ENCODE results near the gene SNED1. TPM values are rescaled to one million over a fixed set of nuclear protein-coding genes. Genes with fewer than 3 reads are reported as not detected.

The SNED1 gene
- total RNA-seq, 2 donors from 2014 or later = 0.66 to 4.5 TPM

GRCh38 chr2:240953426-240954410 lies 44.7 kb upstream of the SNED1 start:
- Histone ChIP-seq H3K36me3 (ENCODE audit: control insufficient read depth, insufficient read depth, low read length) (no peaks in the 10 kb centered on the region), H3K9me3 (ENCODE audit: control insufficient read depth, low read length) (no peaks in the 10 kb centered on the region), H3K27ac (ENCODE audit: low read depth, low read length) (no peak overlapping the region), H3K9ac (ENCODE audit: extremely low read depth, low read length, poor library complexity, severe bottlenecking) (no peak overlapping the region), H3K4me1 (ENCODE audit: control insufficient read depth, insufficient read depth, low read length) (no peaks in the 10 kb centered on the region), H3K27me3 (ENCODE audit: control insufficient read depth, insufficient read depth, low read length, poor library complexity, severe bottlenecking) (no peaks in the 10 kb centered on the region), H3K4me3 (ENCODE audit: low read length) (no peak overlapping the region)
- no peaks in the 10 kb centered on the region for H3K9me3 Mint-ChIP-seq
- peak; percentile 26 for DNase-seq
- H3K36me3 Mint-ChIP-seq (ENCODE audit: low read depth) = no peaks in the 10 kb centered on the region
- H3K27ac Mint-ChIP-seq = no peak overlapping the region
- H3K27me3 Mint-ChIP-seq (ENCODE audit: insufficient read depth) = no peaks in the 10 kb centered on the region
- peaks cover 6% of the 10 kb centered on the region for H3K4me1 Mint-ChIP-seq
- no peak overlapping the region for H3K4me3 Mint-ChIP-seq
- TF ChIP-seq CTCF (conservative IDR thresholded peaks at IDR 0.05) = no peak
- WGBS, 2 experiments (ENCODE audit: insufficient coverage in 1 of 2, insufficient read length in 1 of 2) = 86 to 94% methylated on average over 3 to 14 of the region's 14 CpGs

GRCh38 chr2:240954436-240955305 lies 43.7 kb upstream of the SNED1 start:
- Histone ChIP-seq H3K27ac (ENCODE audit: low read depth, low read length) (no peak overlapping the region), H3K4me3 (ENCODE audit: low read length) (no peak overlapping the region), H3K9me3 (ENCODE audit: control insufficient read depth, low read length) (no peaks in the 10 kb centered on the region), H3K9ac (ENCODE audit: extremely low read depth, low read length, poor library complexity, severe bottlenecking) (no peak overlapping the region), H3K4me1 (ENCODE audit: control insufficient read depth, insufficient read depth, low read length) (no peaks in the 10 kb centered on the region), H3K27me3 (ENCODE audit: control insufficient read depth, insufficient read depth, low read length, poor library complexity, severe bottlenecking) (no peaks in the 10 kb centered on the region), H3K36me3 (ENCODE audit: control insufficient read depth, insufficient read depth, low read length) (no peaks in the 10 kb centered on the region)
- WGBS, 2 experiments (ENCODE audit: insufficient coverage in 1 of 2, insufficient read length in 1 of 2) = 47 to 66% methylated on average over 9 to 15 of the region's 15 CpGs
- H3K9me3 Mint-ChIP-seq = no peaks in the 10 kb centered on the region
- no peaks in the 10 kb centered on the region for H3K36me3 Mint-ChIP-seq (ENCODE audit: low read depth)
- peak; percentile 40 for DNase-seq
- H3K4me3 Mint-ChIP-seq = no peak overlapping the region
- H3K4me1 Mint-ChIP-seq = peaks cover 3% of the 10 kb centered on the region
- TF ChIP-seq CTCF (conservative IDR thresholded peaks at IDR 0.05) = no peak
- no peak overlapping the region for H3K27ac Mint-ChIP-seq
- H3K27me3 Mint-ChIP-seq (ENCODE audit: insufficient read depth) = no peaks in the 10 kb centered on the region

- WGBS, 2 experiments (ENCODE audit: insufficient coverage in 1 of 2, insufficient read length in 1 of 2) = 88 to 92% methylated on average over 4 to 17 of the region's 17 CpGs
- TF ChIP-seq CTCF (conservative IDR thresholded peaks at IDR 0.05) = no peak
- Histone ChIP-seq H3K4me1 (ENCODE audit: control insufficient read depth, insufficient read depth, low read length) (no peaks in the 10 kb centered on the region), H3K4me3 (ENCODE audit: low read length) (no peak overlapping the region), H3K27ac (ENCODE audit: low read depth, low read length) (no peak overlapping the region), H3K27me3 (ENCODE audit: control insufficient read depth, insufficient read depth, low read length, poor library complexity, severe bottlenecking) (no peaks in the 10 kb centered on the region), H3K9ac (ENCODE audit: extremely low read depth, low read length, poor library complexity, severe bottlenecking) (no peak overlapping the region), H3K9me3 (ENCODE audit: control insufficient read depth, low read length) (no peaks in the 10 kb centered on the region), H3K36me3 (ENCODE audit: control insufficient read depth, insufficient read depth, low read length) (no peaks in the 10 kb centered on the region)
- DNase-seq = peak; percentile 31
- H3K27ac Mint-ChIP-seq = no peak overlapping the region
- no peaks in the 10 kb centered on the region for H3K27me3 Mint-ChIP-seq (ENCODE audit: insufficient read depth)
- no peaks in the 10 kb centered on the region for H3K36me3 Mint-ChIP-seq (ENCODE audit: low read depth)
- no peak overlapping the region for H3K4me3 Mint-ChIP-seq
- H3K4me1 Mint-ChIP-seq = peaks cover 3% of the 10 kb centered on the region
- no peaks in the 10 kb centered on the region for H3K9me3 Mint-ChIP-seq
Observed at GRCh38 chr2:240955306-240956170, 42.9 kb upstream of the SNED1 start.
